H9 (cell line): Measurements from ENCODE around the gene PTCD2. TPM values are rescaled to one million over a fixed set of nuclear protein-coding genes. Genes with fewer than 3 reads are reported as not detected.

Source experiments
- DNase-seq: peaks from one replicate; pipeline ENCODE4 v3.0.0-alpha.2; 2017
- H2AFZ ChIP-seq: one replicate; pipeline ENCODE4 v1.6.1; 2013; ENCODE audit warnings: mild to moderate bottlenecking, low read length, control low read depth, moderate library complexity
- H2AK5ac ChIP-seq: 2 replicates; pipeline ENCODE4 v1.6.1; 2013; ENCODE audit warnings: low read length, control low read depth, mixed read lengths; ENCODE audit not compliant: insufficient read length
- H2BK120ac ChIP-seq: one replicate; pipeline ENCODE4 v1.6.1; 2013; ENCODE audit warnings: low read depth, mild to moderate bottlenecking, low read length, control low read depth, inconsistent platforms; ENCODE audit not compliant: poor library complexity, severe bottlenecking
- H2BK12ac ChIP-seq: 2 replicates; pipeline ENCODE4 v1.6.1; 2013; ENCODE audit warnings: low read length, control low read depth, mixed read lengths, low read depth; ENCODE audit not compliant: insufficient read length
- H2BK15ac ChIP-seq: 2 replicates; pipeline ENCODE4 v1.6.1; 2013; ENCODE audit warnings: low read depth, low read length, control low read depth
- H2BK20ac ChIP-seq: one replicate; pipeline ENCODE4 v1.6.1; 2013; ENCODE audit warnings: low read depth, mild to moderate bottlenecking, low read length, control low read depth, inconsistent platforms; ENCODE audit not compliant: poor library complexity, severe bottlenecking
- H2BK5ac ChIP-seq: 2 replicates; pipeline ENCODE4 v1.6.1; 2013; ENCODE audit warnings: low read length, control low read depth, mixed read lengths; ENCODE audit not compliant: insufficient read length
- H3K14ac ChIP-seq: 2 replicates; pipeline ENCODE4 v1.6.1; 2013; ENCODE audit warnings: low read length, control low read depth; ENCODE audit not compliant: insufficient read depth
- H3K18ac ChIP-seq: 2 replicates; pipeline ENCODE4 v1.6.1; 2013; ENCODE audit warnings: low read depth, mild to moderate bottlenecking, mixed read lengths, low read length, control low read depth; ENCODE audit not compliant: insufficient read length
- H3K23ac ChIP-seq: 2 replicates; pipeline ENCODE4 v1.6.1; 2013; ENCODE audit warnings: low read length, control low read depth, mixed read lengths, low read depth; ENCODE audit not compliant: insufficient read length
- H3K23me2 ChIP-seq: 2 replicates; pipeline ENCODE4 v1.6.1; 2013; ENCODE audit warnings: low read depth, mild to moderate bottlenecking, mixed read lengths, low read length, control low read depth; ENCODE audit not compliant: insufficient read length, poor library complexity, severe bottlenecking
- H3K27ac ChIP-seq: 2 replicates; pipeline ENCODE4 v1.5.1; 2013; ENCODE audit warnings: low read length, control low read depth, mixed read lengths, low read depth; ENCODE audit not compliant: insufficient read length
- H3K27me3 ChIP-seq: 2 replicates; pipeline ENCODE4 v1.6.1; 2013; ENCODE audit warnings: low read length, control low read depth, inconsistent platforms; ENCODE audit not compliant: insufficient read depth
- H3K4ac ChIP-seq: 2 replicates; pipeline ENCODE4 v1.6.1; 2013; ENCODE audit warnings: low read depth, mild to moderate bottlenecking, control low read depth, inconsistent platforms, low read length, moderate library complexity
- H3K4me1 ChIP-seq: 2 replicates; pipeline ENCODE4 v1.6.1; 2013; ENCODE audit warnings: low read length, control low read depth, inconsistent platforms; ENCODE audit not compliant: insufficient read depth
- H3K4me2 ChIP-seq: 2 replicates; pipeline ENCODE4 v1.6.1; 2013; ENCODE audit warnings: low read length, control low read depth, mixed read lengths; ENCODE audit not compliant: insufficient read length, insufficient read depth
- H3K56ac ChIP-seq: 2 replicates; pipeline ENCODE4 v1.6.1; 2013; ENCODE audit warnings: low read depth, mild to moderate bottlenecking, mixed read lengths, low read length, control low read depth; ENCODE audit not compliant: insufficient read length
- H3K79me1 ChIP-seq: 2 replicates; pipeline ENCODE4 v1.6.1; 2013; ENCODE audit warnings: low read depth, mild to moderate bottlenecking, moderate library complexity, low read length, control low read depth, inconsistent platforms; ENCODE audit not compliant: insufficient read depth, poor library complexity, severe bottlenecking
- H3K79me2 ChIP-seq: 2 replicates; pipeline ENCODE4 v1.6.1; 2013; ENCODE audit warnings: low read length, control low read depth, inconsistent platforms; ENCODE audit not compliant: insufficient read depth
- H3K9ac ChIP-seq: 2 replicates; pipeline ENCODE4 v1.6.1; 2013; ENCODE audit warnings: low read length, control low read depth, mixed read lengths; ENCODE audit not compliant: insufficient read length; ENCODE audit errors: extremely low read depth
- H3K9me3 ChIP-seq: one replicate; pipeline ENCODE4 v1.6.1; 2013; ENCODE audit warnings: low read depth, low read length, inconsistent platforms; ENCODE audit not compliant: control insufficient read depth
- H3T11ph ChIP-seq: one replicate; pipeline ENCODE4 v1.6.1; 2013; ENCODE audit warnings: mild to moderate bottlenecking, low read length, control low read depth, inconsistent platforms
- H4K20me1 ChIP-seq: one replicate; pipeline ENCODE4 v1.6.1; 2013; ENCODE audit not compliant: control insufficient read depth, insufficient read length, insufficient read depth
- H4K5ac ChIP-seq: 2 replicates; pipeline ENCODE4 v1.6.1; 2013; ENCODE audit warnings: low read depth, mild to moderate bottlenecking, mixed read lengths, low read length, control low read depth; ENCODE audit not compliant: insufficient read length
- H4K8ac ChIP-seq: replicated peaks from 2 replicates; pipeline ENCODE4 v1.6.1; 2013; ENCODE audit warnings: low read length, control low read depth, mixed read lengths, low read depth; ENCODE audit not compliant: insufficient read length
- H4K91ac ChIP-seq: 2 replicates; pipeline ENCODE4 v1.6.1; 2013; ENCODE audit warnings: low read depth, mild to moderate bottlenecking, moderate library complexity, mixed read lengths, low read length, control low read depth; ENCODE audit not compliant: insufficient read length
- H3K27ac Mint-ChIP-seq, 3 experiments: 2 replicates in 2 of 3; 3 replicates in 1 of 3; pipeline ENCODE4 v1.8.0; 2020 to 2021; ENCODE audit warnings: mixed read lengths in 3 of 3, mild to moderate bottlenecking in 1 of 3, moderate library complexity in 1 of 3
- H3K27me3 Mint-ChIP-seq: 2 replicates; pipeline ENCODE4 v1.8.0; 2021; ENCODE audit warnings: low read depth, mild to moderate bottlenecking, moderate library complexity, mixed read lengths
- H3K36me3 Mint-ChIP-seq, 3 experiments: 2 replicates in 2 of 3; 3 replicates in 1 of 3; pipeline ENCODE4 v1.8.0; 2020 to 2021; ENCODE audit warnings: low read depth in 3 of 3, mixed read lengths in 3 of 3; ENCODE audit not compliant: insufficient read depth in 1 of 3
- H3K4me1 Mint-ChIP-seq, 2 experiments: 2 replicates each; pipeline ENCODE4 v1.8.0; 2020; ENCODE audit warnings: mixed read lengths in 2 of 2
- H3K4me3 Mint-ChIP-seq, 2 experiments: 2 replicates in 1 of 2; 3 replicates in 1 of 2; pipeline ENCODE4 v1.8.0; 2020 to 2021; ENCODE audit warnings: mild to moderate bottlenecking in 2 of 2, mixed read lengths in 2 of 2, moderate library complexity in 1 of 2
- H3K9me3 Mint-ChIP-seq, 2 experiments: 2 replicates in 1 of 2; 3 replicates in 1 of 2; pipeline ENCODE4 v1.8.0; 2020; ENCODE audit warnings: mild to moderate bottlenecking in 2 of 2, mixed read lengths in 2 of 2, moderate library complexity in 1 of 2
- CTCF ChIP-seq: fragments of 200-600 bp; sonication (generic); conservative IDR thresholded peaks from 3 replicates; pipeline ENCODE4 v1.8.0; 2021; ENCODE audit warnings: antibody characterized with exemption, mild to moderate bottlenecking
- WGBS: extraction: QIAGEN DNeasy Blood & Tissue Kit; methylation state at CpG from one replicate; pipeline ENCODE4 v1.1.7; 2013; ENCODE audit warnings: missing lambda C conversion rate, low lambda C conversion rate, mixed read lengths; ENCODE audit not compliant: insufficient read length; ENCODE audit errors: extremely low coverage; 5-methylcytosine and 5-hydroxymethylcytosine counted together
- total RNA-seq: library from RNA; stranded (reverse); gene quantifications from 2 replicates; pipeline ENCODE4 v1.2.1, GENCODE V29; 2021

Gene PTCD2
- total RNA-seq, 1 experiment from 2014 or later = 12.7 TPM

DNA sequence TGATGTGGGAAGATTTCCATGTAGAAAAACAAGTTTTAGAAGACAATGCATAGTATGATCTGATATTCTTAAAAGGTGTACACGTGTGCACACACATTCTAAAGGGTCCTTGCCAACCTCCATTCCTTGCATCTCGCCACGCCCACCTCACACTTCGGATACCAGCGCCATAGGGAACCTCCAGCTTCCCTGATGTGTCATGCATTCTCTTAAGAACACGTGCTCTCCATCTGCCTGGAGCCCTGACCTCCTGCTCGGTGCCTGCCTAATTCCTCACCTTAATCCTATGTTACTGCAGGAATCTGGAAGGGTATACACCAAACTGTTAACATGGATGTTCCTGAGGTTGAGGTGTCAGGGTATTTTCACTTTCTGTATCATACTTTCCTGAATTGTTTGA lies 63.1 kb downstream of the PTCD2 start:
- no peak overlapping the region for H2AK5ac ChIP-seq
- H2BK20ac ChIP-seq = no peak overlapping the region
- H2BK12ac ChIP-seq = no peak overlapping the region
- no peak overlapping the region for H2BK120ac ChIP-seq
- no peak overlapping the region for H3K56ac ChIP-seq
- no peaks in the 10 kb centered on the region for H3K79me2 ChIP-seq
- Mint-ChIP-seq H3K4me1 (peaks cover 2 to 6% of the 10 kb centered on the region in 2 experiments; a peak in 2 of 4 replicates), H3K36me3 (no peaks in the 10 kb centered on the region), H3K27me3 (peaks cover 9% of the 10 kb centered on the region), H3K27ac (no peak overlapping the region), H3K9me3 (no peaks in the 10 kb centered on the region), H3K4me3 (no peak overlapping the region)
- no peak overlapping the region for H3K27ac ChIP-seq
- H4K8ac ChIP-seq = no peak overlapping the region
- H3K4me2 ChIP-seq = no peak overlapping the region
- no peak for DNase-seq
- no peaks in the 10 kb centered on the region for H3K79me1 ChIP-seq
- no peak overlapping the region for H3K23ac ChIP-seq
- H3K23me2 ChIP-seq = no peaks in the 10 kb centered on the region
- no peak overlapping the region for H4K5ac ChIP-seq
- H3K18ac ChIP-seq = no peak overlapping the region
- H3T11ph ChIP-seq = no peak overlapping the region
- no peak overlapping the region for H3K9ac ChIP-seq
- no peaks in the 10 kb centered on the region for H3K4me1 ChIP-seq
- H3K27me3 ChIP-seq = no peaks in the 10 kb centered on the region; the same call in 1 of the 2 replicates
- H3K9me3 ChIP-seq = no peaks in the 10 kb centered on the region
- H2BK5ac ChIP-seq = no peak overlapping the region
- no peak overlapping the region for H3K14ac ChIP-seq
- H4K20me1 ChIP-seq = no peaks in the 10 kb centered on the region
- TF ChIP-seq CTCF = no peak
- no peak overlapping the region for H3K4ac ChIP-seq
- no peak overlapping the region for H4K91ac ChIP-seq
- WGBS = no CpG with 5 or more reads among the region's 7 CpGs
- no peak overlapping the region for H2AFZ ChIP-seq
- no peak overlapping the region for H2BK15ac ChIP-seq
